ENCODE measurements around the gene DACT2. TPM values are rescaled to one million over a fixed set of nuclear protein-coding genes. Genes with fewer than 3 reads are reported as not detected.
A peak's percentile ranks its signal among the peaks of the same experiment; 100 is the strongest.

The DACT2 gene
- total RNA-seq, 1 experiment from 2014 or later, result 3.3 TPM

GRCh38 chr6:168284187-168284586, 35.4 kb downstream of the DACT2 start:
- H3K27ac ChIP-seq (ENCODE audit: low read length), result no peak overlapping the region
- no TSS peak for BruUV-seq (replicated peaks)
- DNase-seq (ENCODE audit: low read depth, low spot score) (no peak), ATAC-seq (peak; percentile 61)
- TF ChIP-seq SIN3A (IDR thresholded peaks at IDR 0.05; ENCODE audit: borderline replicate concordance, insufficient read depth, low read depth, low read length) (no peak), POLR2AphosphoS5 (IDR thresholded peaks at IDR 0.05; ENCODE audit: low read depth, low read length) (no peak), REST (IDR thresholded peaks at IDR 0.05; ENCODE audit: insufficient read depth in 1 of 2, low read depth in 2 of 2, low read length in 1 of 2) (no peak), CTCF (IDR thresholded peaks at IDR 0.05) (no peak), TCF7L2 (IDR thresholded peaks at IDR 0.05; ENCODE audit: low read depth, low read length) (no peak)
- H3K4me1 ChIP-seq (ENCODE audit: control insufficient read depth, insufficient read depth, low read length), result no peaks in the 10 kb centered on the region
- no peaks in the 10 kb centered on the region; the same call in 1 of the 2 replicates for H3K36me3 ChIP-seq (ENCODE audit: control insufficient read depth, insufficient read depth, low read length)
- in situ Hi-C loops (cut with HindIII; ENCODE audit: low pct_unique_long_range_greater_than_20kb, low sequenced_read_pairs) (no loop called here), intact Hi-C loops (cut with micrococcal nuclease; ENCODE audit: unreplicated experiment) (no loop called here)
- no peaks in the 10 kb centered on the region for H3K9me3 ChIP-seq (ENCODE audit: control insufficient read depth, insufficient read depth, low read depth, low read length)
- ChIA-PET CTCF (no interaction called here), POLR2A (no interaction called here)
- H3K4me3 ChIP-seq (ENCODE audit: low read depth in 2 of 2, low read length in 2 of 2), result no peak overlapping the region
- H3K27me3 ChIP-seq (ENCODE audit: control insufficient read depth, insufficient read depth, low read length), result peaks cover 8% of the 10 kb centered on the region

- no peak for DNase-seq (ENCODE audit: low read depth, low spot score)
- no peak for TF ChIP-seq POLR2AphosphoS5 (IDR thresholded peaks at IDR 0.05; ENCODE audit: low read depth, low read length)
- TF ChIP-seq TCF7L2 (IDR thresholded peaks at IDR 0.05; ENCODE audit: low read depth, low read length), result no peak
- no peak for TF ChIP-seq SIN3A (IDR thresholded peaks at IDR 0.05; ENCODE audit: borderline replicate concordance, insufficient read depth, low read depth, low read length)
- Histone ChIP-seq H3K9me3 (ENCODE audit: control insufficient read depth, insufficient read depth, low read depth, low read length) (no peaks in the 10 kb centered on the region), H3K27me3 (ENCODE audit: control insufficient read depth, insufficient read depth, low read length) (peaks cover 5% of the 10 kb centered on the region), H3K27ac (ENCODE audit: low read length) (no peak overlapping the region), H3K4me3 (ENCODE audit: low read depth in 2 of 2, low read length in 2 of 2) (no peak overlapping the region), H3K4me1 (ENCODE audit: control insufficient read depth, insufficient read depth, low read length) (no peaks in the 10 kb centered on the region), H3K36me3 (ENCODE audit: control insufficient read depth, insufficient read depth, low read length) (no peaks in the 10 kb centered on the region; the same call in 1 of the 2 replicates)
- intact Hi-C loops (cut with micrococcal nuclease; ENCODE audit: unreplicated experiment) (no loop called here), in situ Hi-C loops (cut with HindIII; ENCODE audit: low pct_unique_long_range_greater_than_20kb, low sequenced_read_pairs) (no loop called here)
- POLR2A ChIA-PET, result no interaction called here
- BruUV-seq (replicated peaks), result no TSS peak
- no peak for ATAC-seq
- CTCF ChIA-PET, result no interaction called here
Measured at GRCh38 chr6:168283686-168284025, 35.9 kb downstream of the DACT2 start.

DNA sequence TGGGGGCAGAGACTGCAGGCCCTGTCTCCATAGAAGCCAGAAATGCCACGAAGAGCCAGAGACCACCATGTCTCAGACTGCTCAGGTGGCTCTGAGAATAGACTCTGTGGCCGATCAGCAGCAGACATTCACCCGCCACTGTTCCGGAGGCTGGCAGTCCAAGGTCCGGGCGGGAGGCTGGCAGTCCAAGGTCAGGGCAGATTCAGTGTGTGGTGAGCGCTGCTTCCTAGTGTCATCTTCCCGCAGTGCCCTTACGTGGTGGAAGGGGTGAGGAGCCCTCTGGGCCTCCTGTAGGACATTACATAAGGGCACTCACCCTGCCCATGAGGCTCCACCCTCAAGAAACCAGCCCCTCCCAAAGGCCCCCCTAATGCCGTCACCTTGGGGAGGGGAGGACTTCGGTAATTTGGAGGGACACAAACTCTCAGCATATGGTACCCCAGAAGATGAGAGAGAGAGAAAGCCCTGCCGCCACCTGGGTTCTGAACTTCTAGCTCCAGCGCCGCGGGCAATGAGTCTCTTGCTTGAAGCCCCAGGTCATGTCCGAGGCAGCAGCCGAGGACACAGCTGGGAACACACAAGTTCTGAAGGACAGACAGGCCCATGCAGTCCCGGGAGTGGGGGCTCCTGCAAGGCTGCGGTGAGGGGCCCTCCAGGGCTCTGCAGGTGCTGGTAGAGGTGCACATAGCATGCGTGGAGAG, 36.4 kb downstream of the DACT2 start:
- in situ Hi-C loops (cut with HindIII; ENCODE audit: low pct_unique_long_range_greater_than_20kb, low sequenced_read_pairs), result no loop called here
- Histone ChIP-seq H3K4me3 (ENCODE audit: low read depth in 2 of 2, low read length in 2 of 2) (no peak overlapping the region), H3K4me1 (ENCODE audit: control insufficient read depth, insufficient read depth, low read length) (no peaks in the 10 kb centered on the region), H3K36me3 (ENCODE audit: control insufficient read depth, insufficient read depth, low read length) (no peaks in the 10 kb centered on the region; the same call in 1 of the 2 replicates), H3K9me3 (ENCODE audit: control insufficient read depth, insufficient read depth, low read depth, low read length) (no peaks in the 10 kb centered on the region), H3K27ac (ENCODE audit: low read length) (no peak overlapping the region), H3K27me3 (ENCODE audit: control insufficient read depth, insufficient read depth, low read length) (peaks cover 3% of the 10 kb centered on the region)
- CTCF ChIA-PET, result no interaction called here
- no peak for ATAC-seq
- BruUV-seq (replicated peaks), result no TSS peak
- no peak for DNase-seq (ENCODE audit: low read depth, low spot score)
- TF ChIP-seq SIN3A (IDR thresholded peaks at IDR 0.05; ENCODE audit: borderline replicate concordance, insufficient read depth, low read depth, low read length) (no peak), POLR2AphosphoS5 (IDR thresholded peaks at IDR 0.05; ENCODE audit: low read depth, low read length) (no peak), REST (IDR thresholded peaks at IDR 0.05; ENCODE audit: insufficient read depth in 1 of 2, low read depth in 2 of 2, low read length in 1 of 2) (no peak), TCF7L2 (IDR thresholded peaks at IDR 0.05; ENCODE audit: low read depth, low read length) (no peak), CTCF (IDR thresholded peaks at IDR 0.05) (no peak)
- intact Hi-C loops (cut with micrococcal nuclease; ENCODE audit: unreplicated experiment), result no loop called here
- POLR2A ChIA-PET, result no interaction called here

Measured in Panc1 (cell line).